Right lung (tissue), 5 donors: Measurements from ENCODE around the gene LNPK. TPM values are rescaled to one million over a fixed set of nuclear protein-coding genes. Genes with fewer than 3 reads are reported as not detected.
"Not testable (repeated sequence)": the region's sequence is repeated elsewhere in the genome, so short reads cannot be mapped to it uniquely, and the experiment has no call there.

Experiments used
- DNase-seq, 2 donors: peaks; one replicate each; pipeline ENCODE4 v3.0.0-alpha.2; 2013
- polyA plus RNA-seq, 5 donors: library from polyadenylated mRNA; unstranded; fragments of 120-200 nt; gene quantifications; one replicate each; pipeline versions ENCODE4 v1.2.1 to v1.2.3, GENCODE V29; 2013; ENCODE audit warnings: inconsistent platforms in 1 of 5, low replicate concordance in 1 of 5; ENCODE audit not compliant: insufficient read length in 5 of 5, insufficient read depth in 1 of 5

LNPK gene
- polyA plus RNA-seq, 5 donors = 26.3 to 49.9 (median 45.9) TPM

DNA sequence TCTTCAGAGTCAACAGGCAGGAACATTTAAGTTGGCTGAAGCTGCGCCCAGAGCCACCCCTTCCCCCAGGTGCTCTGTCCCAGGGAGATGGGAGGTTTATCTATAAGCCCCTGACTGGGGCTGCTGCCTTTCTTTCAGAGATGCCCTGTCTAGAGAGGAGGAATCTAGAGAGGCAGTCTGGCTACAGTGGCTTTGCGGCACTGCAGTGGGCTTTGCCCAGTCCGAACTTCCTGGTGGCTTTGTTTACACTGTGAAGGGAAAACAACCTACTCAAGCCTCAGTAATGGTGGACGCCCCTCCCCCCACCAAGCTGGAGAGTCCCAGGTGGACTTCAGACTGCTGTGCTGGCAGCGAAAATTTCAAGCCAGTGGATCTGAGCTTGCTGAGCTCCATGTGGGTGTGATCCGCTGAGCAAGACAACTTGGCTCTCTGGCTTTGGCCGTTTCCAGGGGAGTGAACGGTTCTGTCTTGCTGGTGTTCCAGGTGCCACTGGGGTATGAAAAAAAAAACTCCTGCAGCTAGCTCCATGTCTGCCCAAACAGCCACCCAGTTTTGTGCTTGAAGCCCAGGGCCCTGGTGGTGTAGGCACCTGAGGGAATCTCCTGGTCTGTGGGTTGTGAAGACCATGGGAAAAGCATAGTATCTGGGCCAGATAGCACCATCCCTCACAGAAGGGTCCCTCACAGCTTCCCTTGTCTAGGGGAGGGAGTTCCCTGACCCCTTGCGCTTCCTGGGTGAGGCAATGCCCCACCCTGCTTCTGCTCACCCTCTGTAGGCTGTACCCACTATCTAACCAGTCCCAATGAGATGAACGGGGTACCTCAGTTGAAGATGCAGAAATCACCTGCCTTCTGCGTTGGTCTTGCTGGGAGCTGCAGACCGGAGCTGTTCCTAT, 88.0 kb downstream of the LNPK start:
- not testable (repeated sequence) for DNase-seq

DNA sequence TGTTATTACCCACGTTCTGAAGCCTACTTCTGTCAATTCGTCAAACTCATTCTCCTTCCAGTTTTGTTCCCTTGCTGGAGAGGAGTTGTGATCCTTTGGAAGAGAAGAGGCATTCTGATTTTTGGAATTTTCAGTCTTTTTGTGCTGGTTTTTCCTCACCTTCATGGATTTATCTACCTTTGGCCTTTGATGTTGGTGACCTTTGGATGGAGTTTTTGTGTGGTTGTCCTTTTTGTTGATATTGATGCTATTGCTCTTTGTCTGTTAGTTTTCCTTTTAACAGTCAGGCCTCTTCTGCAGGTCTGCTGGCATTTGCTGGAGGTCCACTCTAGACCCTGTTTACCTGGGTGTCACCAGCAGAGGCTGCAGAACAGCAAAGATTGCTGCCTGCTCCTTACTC, 88.8 kb downstream of the LNPK start:
- DNase-seq = not testable (repeated sequence)

DNA sequence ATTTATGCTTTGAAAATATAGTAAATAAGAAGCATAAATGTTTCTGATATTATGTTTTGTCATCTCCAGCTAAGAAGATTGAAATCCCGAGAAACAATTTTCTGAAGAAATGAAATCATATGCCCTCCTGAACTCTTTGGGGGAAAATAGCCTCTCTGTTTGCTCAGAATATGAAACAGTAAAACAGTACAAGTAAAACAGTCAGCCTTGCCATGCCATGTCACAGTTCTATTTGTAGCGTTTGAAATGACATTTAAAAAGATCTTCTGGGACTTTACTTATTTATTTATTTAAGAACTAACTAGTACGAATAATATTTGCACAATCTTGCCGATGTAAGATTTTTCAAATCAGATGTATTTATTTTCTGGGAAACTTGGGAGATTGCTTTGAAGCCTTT, 98.0 kb downstream of the LNPK start:
- no peak for DNase-seq

GRCh38 chr2:175903384-175903936, 98.6 kb downstream of the LNPK start:
- no peak for DNase-seq

GRCh38 chr2:175895957-175896356, 106.1 kb downstream of the LNPK start:
- not testable (repeated sequence) for DNase-seq

GRCh38 chr2:175892046-175892445, 110.0 kb downstream of the LNPK start:
- DNase-seq = no peak

DNA sequence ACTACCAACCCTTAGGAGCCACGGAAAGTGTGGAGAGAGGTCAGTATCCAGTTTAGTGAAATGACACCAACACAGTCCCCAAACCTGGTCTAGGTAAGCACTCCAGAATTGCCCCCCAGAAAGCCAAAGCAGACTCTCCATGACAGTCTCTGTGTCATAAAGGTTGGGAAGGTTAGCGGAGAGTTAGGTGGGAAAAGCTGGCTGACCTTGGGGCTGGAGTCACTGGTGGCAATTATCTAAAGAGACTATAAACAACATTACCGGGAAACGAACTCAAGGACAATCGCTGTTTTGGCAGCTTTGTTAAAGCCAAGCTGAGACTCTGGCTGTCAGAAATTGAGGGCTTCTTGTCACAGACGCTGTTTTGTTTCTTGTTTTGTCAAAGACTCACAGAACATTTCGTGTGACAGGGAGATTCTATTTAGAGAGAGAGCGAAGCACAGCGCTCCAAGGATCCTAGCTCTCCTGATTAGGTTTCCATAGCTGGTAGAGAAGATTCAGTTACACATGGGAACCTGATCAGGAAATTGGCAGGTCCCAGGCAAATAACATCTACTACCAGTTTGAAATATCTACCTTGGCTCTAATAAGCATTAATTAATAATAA, 111.3 kb downstream of the LNPK start:
- no peak for DNase-seq

DNA sequence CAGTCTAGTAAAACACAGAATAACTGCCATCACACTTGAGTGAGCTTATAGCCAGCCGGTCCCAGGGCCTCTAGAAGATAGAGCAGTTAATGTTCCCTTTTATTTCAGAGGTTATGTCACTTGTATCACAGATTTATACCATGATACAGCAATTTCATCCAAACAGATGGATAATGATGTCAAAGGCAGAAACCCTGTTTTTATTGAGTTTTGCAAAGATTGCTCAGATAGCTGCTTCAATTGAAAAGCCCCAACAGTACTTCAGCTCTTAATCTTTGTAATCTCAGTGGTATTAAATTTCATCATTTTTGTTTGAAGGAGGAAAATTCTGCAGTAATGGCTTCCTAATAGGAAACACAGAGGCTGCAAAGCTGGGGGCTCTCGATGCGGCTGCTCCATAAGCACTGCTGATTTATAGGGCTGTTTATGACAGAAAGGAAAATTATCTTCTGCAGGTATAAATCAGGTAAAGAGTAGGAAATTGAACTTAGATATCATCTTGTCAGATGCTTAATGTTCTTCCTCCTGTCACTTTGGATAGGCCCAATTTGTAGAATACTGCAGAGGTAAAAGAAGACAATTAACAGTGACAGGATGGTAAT, 112.3 kb downstream of the LNPK start:
- no peak for DNase-seq

- DNase-seq = no peak
These were observed 114.3 kb downstream of the LNPK start for GRCh38 chr2:175887776-175888175.

DNA sequence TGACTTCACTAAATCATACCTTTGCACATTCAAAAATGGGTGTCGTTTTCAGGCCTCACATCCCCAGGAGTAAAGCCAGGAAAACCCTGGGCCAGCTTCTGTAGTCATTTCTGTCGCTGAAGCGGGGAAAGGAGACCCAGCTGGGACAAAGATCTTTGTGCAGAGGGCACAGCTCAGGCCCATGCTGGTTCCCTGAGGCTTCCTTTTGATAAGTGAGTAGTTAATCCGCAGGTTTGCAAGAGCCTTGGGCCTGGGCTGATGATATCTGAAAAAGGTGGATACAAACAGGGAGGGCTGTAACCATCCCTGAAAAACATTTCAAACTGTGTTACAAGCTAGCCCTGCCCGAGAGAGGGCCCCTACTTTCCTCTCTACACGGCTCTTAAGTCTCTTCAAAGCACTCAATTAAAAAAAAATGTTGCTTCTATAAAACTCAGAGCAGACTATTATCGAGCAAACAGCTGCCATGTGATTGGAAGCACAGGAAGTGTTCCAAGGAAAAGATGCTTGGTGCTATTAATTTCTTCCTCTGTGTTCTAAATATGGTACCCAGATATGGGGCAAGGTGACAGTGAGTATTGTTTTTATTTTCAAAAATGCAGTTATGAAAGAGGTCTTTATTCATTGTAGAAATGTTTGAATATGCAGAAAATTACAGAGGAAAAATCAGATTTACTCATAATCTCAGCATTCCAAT, 117.2 kb downstream of the LNPK start:
- DNase-seq = no peak

- DNase-seq = no peak
These were observed 118.4 kb downstream of the LNPK start for GRCh38 chr2:175883586-175884194.

DNA sequence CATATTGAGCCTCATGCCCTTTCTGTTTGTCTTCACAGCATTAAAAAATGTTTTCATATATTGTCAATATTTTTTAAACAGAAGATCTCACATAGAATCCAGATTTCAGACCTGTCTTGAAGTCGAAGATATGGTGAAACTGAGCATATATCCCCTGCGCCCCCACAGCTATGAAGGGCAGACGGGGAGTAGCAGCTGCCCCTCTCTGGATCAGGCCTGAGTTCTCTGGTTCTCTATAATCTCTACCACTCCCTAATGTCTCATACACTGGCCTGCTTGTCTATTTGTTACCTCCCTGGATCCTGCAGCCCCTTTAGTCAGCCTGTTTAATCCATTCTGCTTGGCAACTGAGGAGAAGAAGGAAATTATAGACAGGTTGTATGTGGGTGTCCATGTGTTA, 122.4 kb downstream of the LNPK start:
- no peak for DNase-seq

- DNase-seq = no peak
These were observed 124.1 kb downstream of the LNPK start for GRCh38 chr2:175877845-175878544.

DNA sequence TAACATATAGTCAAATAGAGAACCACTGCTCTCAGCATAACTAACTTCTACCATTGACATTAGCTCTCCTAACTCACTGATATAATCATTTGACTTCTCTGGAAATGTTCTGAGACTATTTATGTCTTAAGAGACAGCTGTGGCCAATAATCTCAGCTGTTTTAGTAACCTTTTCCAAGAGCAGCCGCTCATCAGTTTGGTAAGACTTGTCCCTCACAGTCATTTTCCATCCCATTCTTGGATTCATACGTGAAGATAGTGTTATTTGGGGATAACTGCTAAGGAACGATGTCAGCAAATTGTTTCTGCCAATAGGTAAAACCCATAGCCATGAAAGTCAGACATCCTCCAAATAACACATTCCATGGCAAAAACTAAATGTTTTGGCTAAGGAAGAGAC, 127.8 kb downstream of the LNPK start:
- DNase-seq = no peak

Other genes starting within 250 kb of the LNPK start
- gene EVX2, start 81.7 kb upstream of the LNPK start, polyA plus RNA-seq = under 1 TPM in 1 of 5 donors, not detected in 4; 0.03 TPM
- not detected for gene HOXD13, start 90.5 kb upstream of the LNPK start, polyA plus RNA-seq
- gene HOXD12, start 97.5 kb upstream of the LNPK start, polyA plus RNA-seq = not detected
- under 1 TPM in 1 of 5 donors, not detected in 4; 0.28 TPM for gene HOXD11, start 105.0 kb upstream of the LNPK start, polyA plus RNA-seq
- gene HOXD10, start 114.5 kb upstream of the LNPK start, polyA plus RNA-seq = under 1 TPM in 4 of 5 donors, not detected in 1; 0.06 to 0.75 (median 0.14) TPM
- gene HOXD9, start 120.5 kb upstream of the LNPK start, polyA plus RNA-seq = 1 to 10 TPM in 2 of 5 donors, under 1 TPM in 3; 0.44 to 1.2 (median 0.88) TPM
- 1 to 10 TPM; 1.1 to 1.6 (median 1.5) TPM for gene HOXD8, start 127.4 kb upstream of the LNPK start, polyA plus RNA-seq
- under 1 TPM; 0.35 to 0.99 (median 0.52) TPM for gene HOXD4, start 149.3 kb upstream of the LNPK start, polyA plus RNA-seq
- under 1 TPM; 0.15 to 0.49 (median 0.22) TPM for gene HOXD3, start 155.0 kb upstream of the LNPK start, polyA plus RNA-seq
- gene HOXD1, start 186.4 kb upstream of the LNPK start, polyA plus RNA-seq = 1 to 10 TPM; 1.3 to 3.5 (median 1.7) TPM